ENCODE data around the gene TBC1D14. TPM values are rescaled to one million over a fixed set of nuclear protein-coding genes. Genes with fewer than 3 reads are reported as not detected.

The TBC1D14 gene
- total RNA-seq, 2 experiments from 2014 or later: 38.4 to 44.1 TPM

- H3K9me3 ChIP-seq (ENCODE audit: low read length): no peaks in the 10 kb centered on the region
- peaks cover 38% of the 10 kb centered on the region for H3K4me1 ChIP-seq (ENCODE audit: insufficient read depth, low read length, poor library complexity, severe bottlenecking)
- no peak for DNase-seq (ENCODE audit: low spot score)
- H2AFZ ChIP-seq (ENCODE audit: low read length): peak overlapping the region; percentile 52; the same call in 1 of the 2 replicates
- peak overlapping the region; percentile 78 for H3K4me3 ChIP-seq (ENCODE audit: low read depth, low read length, poor library complexity, severe bottlenecking)
- H3K4me2 ChIP-seq (ENCODE audit: low read length): peak overlapping the region; percentile 75
- ChIA-PET CTCF (ENCODE audit: unreplicated experiment) (interaction anchor here (0.8 to 0.9 kb wide), 2 partner anchors 16 to 75 kb away, joined by 3 to 4 read pairs; no protein-coding TSS in a partner anchor), POLR2A (interaction anchor here (0.6 to 1.3 kb wide), 7 partner anchors 12 to 87 kb away, joined by 3 to 7 read pairs (median 6); partner anchors contain the start of genes GRPEL1 and TADA2B)
- BruUV-seq (replicated peaks): TSS peak; percentile 86
- TF ChIP-seq, protein P1, sequence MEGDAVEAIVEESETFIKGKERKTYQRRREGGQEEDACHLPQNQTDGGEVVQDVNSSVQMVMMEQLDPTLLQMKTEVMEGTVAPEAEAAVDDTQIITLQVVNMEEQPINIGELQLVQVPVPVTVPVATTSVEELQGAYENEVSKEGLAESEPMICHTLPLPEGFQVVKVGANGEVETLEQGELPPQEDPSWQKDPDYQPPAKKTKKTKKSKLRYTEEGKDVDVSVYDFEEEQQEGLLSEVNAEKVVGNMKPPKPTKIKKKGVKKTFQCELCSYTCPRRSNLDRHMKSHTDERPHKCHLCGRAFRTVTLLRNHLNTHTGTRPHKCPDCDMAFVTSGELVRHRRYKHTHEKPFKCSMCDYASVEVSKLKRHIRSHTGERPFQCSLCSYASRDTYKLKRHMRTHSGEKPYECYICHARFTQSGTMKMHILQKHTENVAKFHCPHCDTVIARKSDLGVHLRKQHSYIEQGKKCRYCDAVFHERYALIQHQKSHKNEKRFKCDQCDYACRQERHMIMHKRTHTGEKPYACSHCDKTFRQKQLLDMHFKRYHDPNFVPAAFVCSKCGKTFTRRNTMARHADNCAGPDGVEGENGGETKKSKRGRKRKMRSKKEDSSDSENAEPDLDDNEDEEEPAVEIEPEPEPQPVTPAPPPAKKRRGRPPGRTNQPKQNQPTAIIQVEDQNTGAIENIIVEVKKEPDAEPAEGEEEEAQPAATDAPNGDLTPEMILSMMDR (conservative IDR thresholded peaks at IDR 0.05; ENCODE audit: low read length): no peak
- TF ChIP-seq EZH2phosphoT487 (IDR thresholded peaks at IDR 0.05; ENCODE audit: borderline replicate concordance, low read depth, low read length): no peak
- H3K36me3 ChIP-seq (ENCODE audit: insufficient read depth, low read length): 0 out of 2 replicates have a peak, but pooled peaks cover 5% of the 10 kb centered on the region
- intact Hi-C loops (cut with micrococcal nuclease; ENCODE audit: unreplicated experiment): loop anchor here (2.0 to 10.0 kb wide), 4 partner anchors 57 to 341 kb away; partner anchors contain the start of genes KIAA0232, MRFAP1 and TADA2B
- peaks cover 12% of the 10 kb centered on the region; the same call in 1 of the 2 replicates for H3K79me2 ChIP-seq (ENCODE audit: insufficient read depth, low read depth, low read length)
- no peaks in the 10 kb centered on the region for H4K20me1 ChIP-seq (ENCODE audit: insufficient read depth, low read length)
- H3K27ac ChIP-seq (ENCODE audit: low read depth, low read length, poor library complexity, severe bottlenecking): peak overlapping the region; percentile 62
- no peaks in the 10 kb centered on the region for H3K9me2 ChIP-seq (ENCODE audit: insufficient read depth, low read length)
Measured at GRCh38 chr4:6986072-6986780, 76.6 kb downstream of the TBC1D14 start.

GRCh38 chr4:6986781-6987587, 77.4 kb downstream of the TBC1D14 start:
- H2AFZ ChIP-seq (ENCODE audit: low read length): peak overlapping the region; percentile 52; the same call in 1 of the 2 replicates
- intact Hi-C loops (cut with micrococcal nuclease; ENCODE audit: unreplicated experiment): loop anchor here (1.0 to 10.0 kb wide), 6 partner anchors 56 to 342 kb away; partner anchors contain the start of genes GRPEL1, KIAA0232, MRFAP1 and TADA2B
- ChIA-PET POLR2A (interaction anchor here (0.6 to 1.5 kb wide), 10 partner anchors 13 to 88 kb away, joined by 3 to 7 read pairs (median 6); partner anchors contain the start of genes GRPEL1 and TADA2B), CTCF (ENCODE audit: unreplicated experiment) (interaction anchor here (0.8 to 0.9 kb wide), 2 partner anchors 17 to 75 kb away, joined by 3 to 4 read pairs; no protein-coding TSS in a partner anchor)
- DNase-seq (ENCODE audit: low spot score): peak; percentile 96
- H4K20me1 ChIP-seq (ENCODE audit: insufficient read depth, low read length): no peaks in the 10 kb centered on the region
- H3K27ac ChIP-seq (ENCODE audit: low read depth, low read length, poor library complexity, severe bottlenecking): peak overlapping the region; percentile 62
- H3K9me2 ChIP-seq (ENCODE audit: insufficient read depth, low read length): no peaks in the 10 kb centered on the region
- H3K79me2 ChIP-seq (ENCODE audit: insufficient read depth, low read depth, low read length): peaks cover 12% of the 10 kb centered on the region; the same call in 1 of the 2 replicates
- TF ChIP-seq EZH2phosphoT487 (IDR thresholded peaks at IDR 0.05; ENCODE audit: borderline replicate concordance, low read depth, low read length): no peak
- TF ChIP-seq, protein P1 (conservative IDR thresholded peaks at IDR 0.05; ENCODE audit: low read length): no peak; the same call in 1 of the 2 replicates
- BruUV-seq (replicated peaks): no TSS peak
- H3K4me2 ChIP-seq (ENCODE audit: low read length): peak overlapping the region; percentile 96
- H3K4me1 ChIP-seq (ENCODE audit: insufficient read depth, low read length, poor library complexity, severe bottlenecking): peaks cover 38% of the 10 kb centered on the region
- no peaks in the 10 kb centered on the region for H3K9me3 ChIP-seq (ENCODE audit: low read length)
- peak overlapping the region; percentile 78 for H3K4me3 ChIP-seq (ENCODE audit: low read depth, low read length, poor library complexity, severe bottlenecking)
- peaks cover 10% of the 10 kb centered on the region; the same call in 1 of the 2 replicates for H3K36me3 ChIP-seq (ENCODE audit: insufficient read depth, low read length)
